ENCODE results near the gene FBXO41.

GRCh38 chr2:73307720-73308119 is 23.4 kb upstream of the FBXO41 start:
- TF ChIP-seq, protein P1, sequence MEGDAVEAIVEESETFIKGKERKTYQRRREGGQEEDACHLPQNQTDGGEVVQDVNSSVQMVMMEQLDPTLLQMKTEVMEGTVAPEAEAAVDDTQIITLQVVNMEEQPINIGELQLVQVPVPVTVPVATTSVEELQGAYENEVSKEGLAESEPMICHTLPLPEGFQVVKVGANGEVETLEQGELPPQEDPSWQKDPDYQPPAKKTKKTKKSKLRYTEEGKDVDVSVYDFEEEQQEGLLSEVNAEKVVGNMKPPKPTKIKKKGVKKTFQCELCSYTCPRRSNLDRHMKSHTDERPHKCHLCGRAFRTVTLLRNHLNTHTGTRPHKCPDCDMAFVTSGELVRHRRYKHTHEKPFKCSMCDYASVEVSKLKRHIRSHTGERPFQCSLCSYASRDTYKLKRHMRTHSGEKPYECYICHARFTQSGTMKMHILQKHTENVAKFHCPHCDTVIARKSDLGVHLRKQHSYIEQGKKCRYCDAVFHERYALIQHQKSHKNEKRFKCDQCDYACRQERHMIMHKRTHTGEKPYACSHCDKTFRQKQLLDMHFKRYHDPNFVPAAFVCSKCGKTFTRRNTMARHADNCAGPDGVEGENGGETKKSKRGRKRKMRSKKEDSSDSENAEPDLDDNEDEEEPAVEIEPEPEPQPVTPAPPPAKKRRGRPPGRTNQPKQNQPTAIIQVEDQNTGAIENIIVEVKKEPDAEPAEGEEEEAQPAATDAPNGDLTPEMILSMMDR (IDR thresholded peaks at IDR 0.05) = no peak
- TF ChIP-seq POLR2A (IDR thresholded peaks at IDR 0.05) = no peak
- TF ChIP-seq EP300 (IDR thresholded peaks at IDR 0.05) = no peak
